Mesenchymal stem cell (in vitro differentiated cells and primary cell): ENCODE results near the gene PRKG1.

Source experiments
- DNase-seq: peaks from one replicate; pipeline ENCODE4 v3.0.0-alpha.2; 2013
- H2AFZ ChIP-seq: one replicate; pipeline ENCODE4 v1.6.1; 2013; ENCODE audit warnings: low read depth, mild to moderate bottlenecking, control low read depth, inconsistent platforms, low read length, moderate library complexity
- H2AK5ac ChIP-seq: 2 replicates; pipeline ENCODE4 v1.6.1; 2013; ENCODE audit warnings: low read length, moderate library complexity, mild to moderate bottlenecking, inconsistent platforms; ENCODE audit not compliant: severe bottlenecking
- H2BK120ac ChIP-seq: one replicate; pipeline ENCODE4 v1.6.1; 2013; ENCODE audit warnings: low read depth, mild to moderate bottlenecking, inconsistent platforms, low read length, moderate library complexity
- H2BK12ac ChIP-seq, 2 experiments: one replicate each; pipeline ENCODE4 v1.6.1; 2013; ENCODE audit warnings: inconsistent platforms in 2 of 2, low read length in 2 of 2, mild to moderate bottlenecking in 2 of 2, moderate library complexity in 2 of 2, control low read depth in 1 of 2
- H2BK15ac ChIP-seq: one replicate; pipeline ENCODE4 v1.6.1; 2013; ENCODE audit warnings: mild to moderate bottlenecking, low read depth, inconsistent platforms; ENCODE audit not compliant: poor library complexity, severe bottlenecking
- H2BK5ac ChIP-seq: 2 replicates; pipeline ENCODE4 v1.6.1; 2013; ENCODE audit warnings: low read depth, mild to moderate bottlenecking, low read length, control low read depth, inconsistent platforms; ENCODE audit not compliant: poor library complexity, severe bottlenecking
- H3K14ac ChIP-seq, 2 experiments: one replicate each; pipeline ENCODE4 v1.6.1; 2013; ENCODE audit warnings: inconsistent platforms in 2 of 2, low read length in 2 of 2, control low read depth in 1 of 2, mild to moderate bottlenecking in 1 of 2, moderate library complexity in 1 of 2
- H3K18ac ChIP-seq, 2 experiments: one replicate each; pipeline ENCODE4 v1.6.1; 2013; ENCODE audit warnings: inconsistent platforms in 2 of 2, low read length in 2 of 2, control low read depth in 1 of 2, low read depth in 1 of 2, mild to moderate bottlenecking in 1 of 2
- H3K23ac ChIP-seq, 2 experiments: one replicate each; pipeline ENCODE4 v1.6.1; 2013; ENCODE audit warnings: inconsistent platforms in 2 of 2, low read length in 2 of 2, mild to moderate bottlenecking in 2 of 2, moderate library complexity in 2 of 2, control low read depth in 1 of 2
- H3K27ac ChIP-seq: 2 replicates; pipeline ENCODE4 v1.5.1; 2013; ENCODE audit warnings: mild to moderate bottlenecking, moderate library complexity, low read length, control low read depth, inconsistent platforms; ENCODE audit not compliant: poor library complexity, severe bottlenecking
- H3K27me3 ChIP-seq, 2 experiments: 2 replicates each; pipeline versions ENCODE4 v1.6.1 to v1.7.0; 2013; ENCODE audit warnings: low read length in 2 of 2, mild to moderate bottlenecking in 2 of 2, moderate library complexity in 2 of 2, control low read depth in 1 of 2, inconsistent platforms in 1 of 2; ENCODE audit not compliant: control insufficient read depth in 1 of 2, insufficient read depth in 1 of 2
- H3K36me3 ChIP-seq, 2 experiments: 2 replicates each; pipeline versions ENCODE4 v1.6.1 to v1.7.0; 2013; ENCODE audit warnings: low read length in 2 of 2, control low read depth in 1 of 2, inconsistent platforms in 1 of 2, low read depth in 1 of 2, mild to moderate bottlenecking in 1 of 2; ENCODE audit not compliant: insufficient read depth in 2 of 2, control insufficient read depth in 1 of 2
- H3K4ac ChIP-seq, 2 experiments: one replicate each; pipeline ENCODE4 v1.6.1; 2013; ENCODE audit warnings: inconsistent platforms in 2 of 2, low read length in 2 of 2, mild to moderate bottlenecking in 2 of 2, moderate library complexity in 2 of 2, control low read depth in 1 of 2, low read depth in 1 of 2
- H3K4me1 ChIP-seq: 2 replicates; pipeline ENCODE4 v1.6.1; 2013; ENCODE audit warnings: low read depth, low read length, control low read depth; ENCODE audit not compliant: control insufficient read depth, insufficient read depth
- H3K4me2 ChIP-seq: 2 replicates; pipeline ENCODE4 v1.6.1; 2013; ENCODE audit warnings: low read length, mild to moderate bottlenecking, inconsistent platforms; ENCODE audit not compliant: poor library complexity, severe bottlenecking
- H3K4me3 ChIP-seq, 2 experiments: 2 replicates each; pipeline versions ENCODE4 v1.5.1 to v1.7.0; 2013; ENCODE audit warnings: low read length in 2 of 2, mild to moderate bottlenecking in 2 of 2, control low read depth in 1 of 2, low read depth in 1 of 2; ENCODE audit not compliant: insufficient read depth in 1 of 2
- H3K79me1 ChIP-seq: replicated peaks from 2 replicates; pipeline ENCODE4 v1.6.1; 2013; ENCODE audit warnings: mild to moderate bottlenecking, control low read depth, low read length, inconsistent platforms; ENCODE audit not compliant: poor library complexity, severe bottlenecking
- H3K9ac ChIP-seq: 2 replicates; pipeline ENCODE4 v1.7.0; 2013; ENCODE audit warnings: mild to moderate bottlenecking, low read length, moderate library complexity
- H3K9me3 ChIP-seq: 2 replicates; pipeline ENCODE4 v1.7.0; 2013; ENCODE audit warnings: mild to moderate bottlenecking, low read length; ENCODE audit not compliant: control insufficient read depth
- H4K8ac ChIP-seq: one replicate; pipeline ENCODE4 v1.6.1; 2013; ENCODE audit warnings: inconsistent platforms, mild to moderate bottlenecking, low read length, moderate library complexity
- H4K91ac ChIP-seq: one replicate; pipeline ENCODE4 v1.6.1; 2013; ENCODE audit warnings: mild to moderate bottlenecking, low read length, inconsistent platforms
- WGBS: methylation state at CpG from one replicate; pipeline ENCODE4 v1.1.7; 2013; ENCODE audit warnings: mixed read lengths; 5-methylcytosine and 5-hydroxymethylcytosine counted together

PRKG1 gene

GRCh38 chr10:51877636-51878035, 803.3 kb downstream of the PRKG1 start:
- no peak overlapping the region for H4K91ac ChIP-seq
- H2AK5ac ChIP-seq, result no peak overlapping the region
- no peaks in the 10 kb centered on the region for H3K4me1 ChIP-seq
- H3K79me1 ChIP-seq, result no peaks in the 10 kb centered on the region
- peaks cover 14% of the 10 kb centered on the region for H3K9me3 ChIP-seq
- no peak overlapping the region for H3K4me3 ChIP-seq
- no peak overlapping the region for H2BK5ac ChIP-seq
- no peaks in the 10 kb centered on the region for H3K36me3 ChIP-seq
- H3K23ac ChIP-seq, result no peak overlapping the region
- no peaks in the 10 kb centered on the region for H3K27me3 ChIP-seq
- no peak overlapping the region for H3K18ac ChIP-seq
- H2BK15ac ChIP-seq, result no peak overlapping the region
- WGBS, result no CpG with 5 or more reads among the region's 1 CpG
- H2BK12ac ChIP-seq, result no peak overlapping the region
- H3K4me2 ChIP-seq, result no peak overlapping the region
- H4K8ac ChIP-seq, result no peak overlapping the region
- DNase-seq, result no peak
- H2AFZ ChIP-seq, result no peak overlapping the region
- H3K4ac ChIP-seq, result no peak overlapping the region
- H3K9ac ChIP-seq, result peak overlapping the region; percentile 13
- no peak overlapping the region for H3K14ac ChIP-seq
- no peak overlapping the region for H2BK120ac ChIP-seq
- no peak overlapping the region for H3K27ac ChIP-seq

- Histone ChIP-seq H4K91ac (no peak overlapping the region), H3K4ac (no peak overlapping the region), H2AK5ac (no peak overlapping the region), H3K9ac (peak overlapping the region; percentile 90), H3K14ac (no peak overlapping the region), H3K4me1 (no peaks in the 10 kb centered on the region), H3K79me1 (no peaks in the 10 kb centered on the region), H4K8ac (no peak overlapping the region), H2BK12ac (peak overlapping the region in 1 of 2 experiments; percentile 76), H3K36me3 (no peaks in the 10 kb centered on the region), H3K27ac (no peak overlapping the region), H2BK15ac (no peak overlapping the region), H3K27me3 (no peaks in the 10 kb centered on the region), H2AFZ (no peak overlapping the region), H3K23ac (no peak overlapping the region), H3K18ac (peak overlapping the region in 1 of 2 experiments; percentile 54), H3K9me3 (peaks cover 14% of the 10 kb centered on the region), H2BK5ac (no peak overlapping the region), H2BK120ac (no peak overlapping the region), H3K4me3 (peak overlapping the region in 1 of 2 experiments; percentile 65), H3K4me2 (no peak overlapping the region)
- no peak for DNase-seq
Measured at GRCh38 chr10:51878695-51879094, 804.4 kb downstream of the PRKG1 start.

GRCh38 chr10:51879238-51879637, 805.0 kb downstream of the PRKG1 start:
- H3K23ac ChIP-seq, result no peak overlapping the region
- no CpG with 5 or more reads among the region's 1 CpG for WGBS
- H3K18ac ChIP-seq, result no peak overlapping the region
- H3K79me1 ChIP-seq, result no peaks in the 10 kb centered on the region
- no peak overlapping the region for H2BK120ac ChIP-seq
- peak overlapping the region; percentile 23 for H3K27ac ChIP-seq
- H2BK15ac ChIP-seq, result no peak overlapping the region
- H3K14ac ChIP-seq, result no peak overlapping the region
- H2BK12ac ChIP-seq, result no peak overlapping the region
- no peak overlapping the region for H4K91ac ChIP-seq
- H2AFZ ChIP-seq, result no peak overlapping the region
- peak overlapping the region; percentile 90 for H3K9ac ChIP-seq
- no peaks in the 10 kb centered on the region for H3K36me3 ChIP-seq
- H3K4me3 ChIP-seq, result peak overlapping the region in 1 of 2 experiments; percentile 65
- H3K4me1 ChIP-seq, result no peaks in the 10 kb centered on the region
- no peaks in the 10 kb centered on the region for H3K27me3 ChIP-seq
- H3K4me2 ChIP-seq, result no peak overlapping the region
- no peak overlapping the region for H4K8ac ChIP-seq
- no peak overlapping the region for H3K4ac ChIP-seq
- peak; percentile 100 for DNase-seq
- H3K9me3 ChIP-seq, result peaks cover 14% of the 10 kb centered on the region
- no peak overlapping the region for H2AK5ac ChIP-seq
- no peak overlapping the region for H2BK5ac ChIP-seq

- Histone ChIP-seq H3K23ac (no peak overlapping the region), H3K36me3 (no peaks in the 10 kb centered on the region), H3K4me3 (peak overlapping the region in 1 of 2 experiments; percentile 14), H3K18ac (no peak overlapping the region), H3K27me3 (no peaks in the 10 kb centered on the region), H3K27ac (no peak overlapping the region), H3K9ac (no peak overlapping the region), H2BK120ac (no peak overlapping the region), H3K79me1 (no peaks in the 10 kb centered on the region), H3K9me3 (peaks cover 14% of the 10 kb centered on the region), H2BK15ac (no peak overlapping the region), H4K91ac (no peak overlapping the region), H3K14ac (no peak overlapping the region), H4K8ac (no peak overlapping the region), H2BK12ac (no peak overlapping the region), H2BK5ac (no peak overlapping the region), H3K4me2 (no peak overlapping the region), H3K4me1 (no peaks in the 10 kb centered on the region), H2AK5ac (no peak overlapping the region), H3K4ac (no peak overlapping the region), H2AFZ (no peak overlapping the region)
- no peak for DNase-seq
Measured at GRCh38 chr10:51881213-51881612, 806.9 kb downstream of the PRKG1 start.
